Measurements from ENCODE around the gene NABP1. TPM values are rescaled to one million over a fixed set of nuclear protein-coding genes. Genes with fewer than 3 reads are reported as not detected.

Gene NABP1
- total RNA-seq (2021) (39.0 and 46.5 TPM in 2 replicates), Bru-seq, nascent RNA (percentile 98 among the genes with signal in this experiment), BruChase-seq, experiment 1, labeled RNA remaining after a 2-hour chase (percentile 96 among the genes with signal in this experiment), BruChase-seq, experiment 2, labeled RNA remaining after a 6-hour chase (percentile 87 among the genes with signal in this experiment)
- long read RNA-seq, full-length matches to known transcripts, result 13 of 21 reads
- long read RNA-seq, partial matches to known transcripts, result 2 of 21 reads
- long read RNA-seq, other reads (novel, unspliced or antisense), result 6 of 21 reads

- POLR2A ChIA-PET (ENCODE audit: unreplicated experiment), result interaction anchor here (0.6 to 2.8 kb wide), 16 partner anchors 14 to 1509 kb away, joined by 3 to 61 read pairs (median 6); no protein-coding TSS in a partner anchor
- H3F3A ChIP-seq (ENCODE audit: insufficient read depth, low read depth), result peaks cover 28% of the 10 kb centered on the region
- intact Hi-C loops (cut with micrococcal nuclease; ENCODE audit: unreplicated experiment), result loop anchor here (1.0 kb wide), 4 partner anchors 11 to 112 kb away; no protein-coding TSS in a partner anchor
- peak within 1 kb of the TSS; percentile 75 for H2AFZ ChIP-seq
- H3K9me3 ChIP-seq (ENCODE audit: insufficient read depth, low read depth), result no peaks in the 10 kb centered on the region
- no peaks in the 10 kb centered on the region for H4K20me1 ChIP-seq (ENCODE audit: insufficient read depth)
- peak within 1 kb of the TSS; percentile 96 for H3K4me2 ChIP-seq
- TF ChIP-seq EZH2 (IDR thresholded peaks at IDR 0.05; ENCODE audit: low read depth), result no peak
- peak within 1 kb of the TSS; percentile 98 for H3K27ac ChIP-seq
- no peaks in the 10 kb centered on the region for H3K27me3 ChIP-seq (ENCODE audit: insufficient read depth, low read depth)
- peaks cover 32% of the 10 kb centered on the region for H3K4me1 ChIP-seq (replicated peaks; ENCODE audit: insufficient read depth)
- CTCF ChIA-PET, result interaction anchor here (0.6 kb wide), 1 partner anchor 1482 kb away, joined by 5 read pairs; no protein-coding TSS in a partner anchor
- DNase-seq, result peak; percentile 79 to 95
- BruUV-seq (replicated peaks), result no TSS peak
- peaks cover 41% of the 10 kb centered on the region for H3K79me2 ChIP-seq (ENCODE audit: low read depth)
- peaks cover 24% of the 10 kb centered on the region for H3K36me3 ChIP-seq (ENCODE audit: low read depth)
- H3K9me2 ChIP-seq (ENCODE audit: insufficient read depth), result no peaks in the 10 kb centered on the region
- peak within 1 kb of the TSS; percentile 86 for H3K4me3 ChIP-seq
These were observed at the start of gene NABP1 for GRCh38 chr2:191677646-191678436. TSS of gene NABP1 (plus strand) at chr2:191678136. CDS start at chr2:191678615, 479 bp downstream.

DNA sequence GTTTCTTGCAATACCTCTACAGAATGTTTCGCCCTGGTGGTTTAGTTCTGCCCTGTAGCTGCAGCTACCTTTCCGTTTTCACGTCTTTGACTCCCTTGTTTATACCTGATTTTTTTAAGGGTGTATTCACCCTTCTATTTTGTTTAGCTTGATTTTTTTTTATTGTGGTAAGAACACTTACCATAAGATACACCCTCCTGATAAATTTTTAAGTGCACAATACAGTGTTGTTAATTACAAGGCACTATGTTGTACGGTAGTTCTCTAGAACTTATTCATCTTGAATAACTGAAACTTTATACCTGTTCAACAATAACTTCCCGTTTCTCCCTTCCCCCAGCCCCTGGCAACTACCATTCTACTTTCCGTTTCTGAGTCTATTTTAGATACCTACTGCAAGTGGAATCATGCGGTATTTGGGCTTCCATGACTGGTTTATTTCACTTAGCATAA is 48.9 kb upstream of the NABP1 start:
- no peak for DNase-seq
- ChIA-PET POLR2A (ENCODE audit: unreplicated experiment) (no interaction called here), CTCF (no interaction called here)
- intact Hi-C loops (cut with micrococcal nuclease; ENCODE audit: unreplicated experiment), result no loop called here
- H3K9me3 ChIP-seq (ENCODE audit: insufficient read depth, low read depth), result no peaks in the 10 kb centered on the region
- TF ChIP-seq EZH2 (IDR thresholded peaks at IDR 0.05; ENCODE audit: low read depth) (no peak), CTCF (conservative IDR thresholded peaks at IDR 0.05) (no peak)
- H3F3A ChIP-seq (ENCODE audit: insufficient read depth, low read depth), result peaks cover 35% of the 10 kb centered on the region; the same call in 1 of the 2 replicates
- no TSS peak for BruUV-seq (replicated peaks)
- H2AFZ ChIP-seq, result no peak overlapping the region
- H3K4me1 ChIP-seq (replicated peaks; ENCODE audit: insufficient read depth), result peaks cover 70% of the 10 kb centered on the region
- no peak overlapping the region for H3K4me3 ChIP-seq
- H3K4me2 ChIP-seq, result no peak overlapping the region
- no peaks in the 10 kb centered on the region for H3K36me3 ChIP-seq (ENCODE audit: low read depth)
- H4K20me1 ChIP-seq (ENCODE audit: insufficient read depth), result no peaks in the 10 kb centered on the region
- H3K27me3 ChIP-seq (ENCODE audit: insufficient read depth, low read depth), result no peaks in the 10 kb centered on the region
- no peaks in the 10 kb centered on the region for H3K9me2 ChIP-seq (ENCODE audit: insufficient read depth)
- H3K79me2 ChIP-seq (ENCODE audit: low read depth), result no peaks in the 10 kb centered on the region
- no peak overlapping the region for H3K27ac ChIP-seq

DNA sequence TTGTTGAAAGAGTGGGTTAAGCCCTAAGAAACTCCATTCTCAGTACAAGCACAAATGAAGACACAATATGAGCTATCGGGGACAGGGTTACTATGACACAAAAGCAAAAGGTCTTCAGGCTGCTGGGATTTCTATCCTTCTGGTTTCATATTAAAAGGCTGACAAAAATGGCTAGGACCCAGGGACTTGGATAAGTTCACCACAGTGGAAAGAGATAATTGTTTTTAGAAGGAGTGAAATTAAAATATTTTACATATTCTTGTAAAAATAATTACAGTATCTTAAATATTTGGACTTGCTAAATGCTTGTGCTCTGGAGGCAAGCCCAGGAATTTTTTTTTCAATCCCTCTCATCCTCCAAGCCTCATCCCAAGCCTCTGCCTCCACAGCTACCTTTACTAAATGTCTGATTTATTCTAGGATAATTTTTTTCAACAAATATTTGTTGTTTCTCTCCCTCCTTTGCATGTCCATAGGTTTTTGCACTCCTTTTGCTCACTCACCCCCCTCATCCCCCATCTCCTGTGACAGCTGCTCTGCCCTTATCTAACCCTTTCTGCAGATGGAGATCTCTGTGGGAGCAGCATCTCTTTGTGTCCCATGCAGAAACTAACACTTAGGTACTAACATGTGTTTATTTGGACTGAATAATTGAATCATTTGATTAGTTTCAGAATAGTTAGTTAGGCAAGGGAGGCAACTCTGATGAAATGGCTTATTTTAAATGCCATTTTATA is 47.8 kb upstream of the NABP1 start:
- H3F3A ChIP-seq (ENCODE audit: insufficient read depth, low read depth), result peaks cover 46% of the 10 kb centered on the region; the same call in 1 of the 2 replicates
- H3K9me3 ChIP-seq (ENCODE audit: insufficient read depth, low read depth), result no peaks in the 10 kb centered on the region
- no peak overlapping the region for H3K27ac ChIP-seq
- H2AFZ ChIP-seq, result no peak overlapping the region
- no peaks in the 10 kb centered on the region for H3K79me2 ChIP-seq (ENCODE audit: low read depth)
- no peak overlapping the region for H3K4me3 ChIP-seq
- no TSS peak for BruUV-seq (replicated peaks)
- DNase-seq, result no peak
- POLR2A ChIA-PET (ENCODE audit: unreplicated experiment), result no interaction called here
- CTCF ChIA-PET, result no interaction called here
- H3K27me3 ChIP-seq (ENCODE audit: insufficient read depth, low read depth), result no peaks in the 10 kb centered on the region
- peak overlapping the region; percentile 65; the same call in 1 of the 2 replicates for H3K4me2 ChIP-seq
- TF ChIP-seq EZH2 (IDR thresholded peaks at IDR 0.05; ENCODE audit: low read depth) (no peak), CTCF (conservative IDR thresholded peaks at IDR 0.05) (no peak)
- H3K36me3 ChIP-seq (ENCODE audit: low read depth), result no peaks in the 10 kb centered on the region
- intact Hi-C loops (cut with micrococcal nuclease; ENCODE audit: unreplicated experiment), result no loop called here
- H4K20me1 ChIP-seq (ENCODE audit: insufficient read depth), result no peaks in the 10 kb centered on the region
- H3K9me2 ChIP-seq (ENCODE audit: insufficient read depth), result no peaks in the 10 kb centered on the region
- peaks cover 70% of the 10 kb centered on the region for H3K4me1 ChIP-seq (replicated peaks; ENCODE audit: insufficient read depth)
